Activated CD4-positive, alpha-beta memory T cell treated with anti-CD3 and anti-CD28 coated beads for 36 hours (primary cell): ENCODE results near the gene BCLAF1. TPM values are rescaled to one million over a fixed set of nuclear protein-coding genes. Genes with fewer than 3 reads are reported as not detected.
"Not testable (repeated sequence)": the region's sequence is repeated elsewhere in the genome, so short reads cannot be mapped to it uniquely, and the experiment has no call there.

Experiments
- CTCF ChIA-PET: fragments of 350-600 bp; sonication (Branson Sonifier 250); formaldehyde crosslinking; loops from one replicate; lab custom pipeline; 2021; ENCODE audit warnings: antibody characterized with exemption, inconsistent platforms; lab: Charles Lee
- POLR2A ChIA-PET: fragments of 350-600 bp; sonication (Branson Sonifier 250); formaldehyde crosslinking; loops from one replicate; lab custom pipeline; 2021; ENCODE audit warnings: antibody characterized with exemption; lab: Charles Lee
- DNase-seq: peaks from one replicate; pipeline ENCODE4 v3.0.0-alpha.2; 2020
- H3K27ac Mint-ChIP-seq: one replicate; pipeline ENCODE4 v1.8.0; 2021; ENCODE audit warnings: mixed read lengths
- H3K27me3 Mint-ChIP-seq: one replicate; pipeline ENCODE4 v1.8.0; 2021; ENCODE audit warnings: mixed read lengths
- H3K36me3 Mint-ChIP-seq: one replicate; pipeline ENCODE4 v1.8.0; 2021; ENCODE audit warnings: mixed read lengths
- H3K4me1 Mint-ChIP-seq: one replicate; pipeline ENCODE4 v1.8.0; 2021; ENCODE audit warnings: low read depth, mixed read lengths
- H3K4me3 Mint-ChIP-seq: one replicate; pipeline ENCODE4 v1.8.0; 2021; ENCODE audit warnings: mild to moderate bottlenecking, mixed read lengths
- H3K9me3 Mint-ChIP-seq: one replicate; pipeline ENCODE4 v1.8.0; 2021; ENCODE audit warnings: mixed read lengths
- intact Hi-C: fragments of 100-400 bp; cut with micrococcal nuclease; formaldehyde crosslinking; loops from one replicate; pipeline ENCODE4 v1.15.1; 2023
- total RNA-seq, 2 experiments: library from RNA; stranded (reverse); gene quantifications; one replicate each; pipeline ENCODE4 v1.2.3, GENCODE V29; 2021

The BCLAF1 gene
- total RNA-seq, 2 experiments from 2014 or later, result 103 to 107 TPM

- intact Hi-C loops, result no loop called here
- Mint-ChIP-seq H3K27me3 (no peaks in the 10 kb centered on the region), H3K4me3 (no peak overlapping the region), H3K27ac (no peak overlapping the region), H3K9me3 (no peaks in the 10 kb centered on the region), H3K36me3 (peaks cover 48% of the 10 kb centered on the region), H3K4me1 (peaks cover 6% of the 10 kb centered on the region)
- ChIA-PET CTCF (interaction anchor here (0.7 kb wide), 2 partner anchors 13 to 18 kb away, joined by 3 to 4 read pairs; no protein-coding TSS in a partner anchor), POLR2A (no interaction called here)
- no peak for DNase-seq
These were observed 45.5 kb downstream of the BCLAF1 start for GRCh38 chr6:136244061-136244616.

GRCh38 chr6:136236466-136237293 is 53.0 kb downstream of the BCLAF1 start:
- ChIA-PET POLR2A (interaction anchor here (1.2 kb wide), 1 partner anchor 14 kb away, joined by 5 read pairs; no protein-coding TSS in a partner anchor), CTCF (interaction anchor here (1.2 to 1.5 kb wide), 3 partner anchors 10 to 81 kb away, joined by 3 to 10 read pairs (median 3); no protein-coding TSS in a partner anchor)
- intact Hi-C loops, result no loop called here
- H3K27ac Mint-ChIP-seq, result no peak overlapping the region
- H3K27me3 Mint-ChIP-seq, result no peaks in the 10 kb centered on the region
- H3K4me1 Mint-ChIP-seq, result peaks cover 12% of the 10 kb centered on the region
- peaks cover 44% of the 10 kb centered on the region for H3K36me3 Mint-ChIP-seq
- no peaks in the 10 kb centered on the region for H3K9me3 Mint-ChIP-seq
- no peak for DNase-seq
- no peak overlapping the region for H3K4me3 Mint-ChIP-seq

- Mint-ChIP-seq H3K4me3 (no peak overlapping the region), H3K4me1 (peaks cover 12% of the 10 kb centered on the region), H3K27me3 (no peaks in the 10 kb centered on the region), H3K27ac (no peak overlapping the region), H3K9me3 (no peaks in the 10 kb centered on the region), H3K36me3 (peaks cover 46% of the 10 kb centered on the region)
- CTCF ChIA-PET, result interaction anchor here (1.5 kb wide), 1 partner anchor 9 kb away, joined by 5 read pairs; no protein-coding TSS in a partner anchor
- POLR2A ChIA-PET, result no interaction called here
- DNase-seq, result no peak
- intact Hi-C loops, result no loop called here
These were observed 54.4 kb downstream of the BCLAF1 start for GRCh38 chr6:136235233-136235564.

GRCh38 chr6:136232701-136233100 is 56.9 kb downstream of the BCLAF1 start:
- POLR2A ChIA-PET, result no interaction called here
- CTCF ChIA-PET, result no interaction called here
- no peaks in the 10 kb centered on the region for H3K9me3 Mint-ChIP-seq

GRCh38 chr6:136230219-136230853 is 59.3 kb downstream of the BCLAF1 start:
- Mint-ChIP-seq H3K27ac (no peak overlapping the region), H3K4me3 (no peak overlapping the region), H3K4me1 (peaks cover 4% of the 10 kb centered on the region), H3K36me3 (peaks cover 18% of the 10 kb centered on the region), H3K9me3 (peaks cover 3% of the 10 kb centered on the region), H3K27me3 (no peaks in the 10 kb centered on the region)
- intact Hi-C loops, result no loop called here
- POLR2A ChIA-PET, result no interaction called here
- DNase-seq, result no peak
- CTCF ChIA-PET, result interaction anchor here (1.2 kb wide), 1 partner anchor 14 kb away, joined by 3 read pairs; no protein-coding TSS in a partner anchor

More at GRCh38 chr6:136232701-136233100, 56.9 kb downstream of the BCLAF1 start:
- DNase-seq, result no peak
- peaks cover 12% of the 10 kb centered on the region for H3K4me1 Mint-ChIP-seq
- H3K27ac Mint-ChIP-seq, result no peak overlapping the region
- intact Hi-C loops, result no loop called here
- no peaks in the 10 kb centered on the region for H3K27me3 Mint-ChIP-seq
- peaks cover 32% of the 10 kb centered on the region for H3K36me3 Mint-ChIP-seq
- no peak overlapping the region for H3K4me3 Mint-ChIP-seq

- ChIA-PET CTCF (interaction anchor here (1.2 to 1.4 kb wide), 2 partner anchors 693 to 695 kb away, joined by 3 read pairs; no protein-coding TSS in a partner anchor), POLR2A (no interaction called here)
- H3K36me3 Mint-ChIP-seq, result peaks cover 11% of the 10 kb centered on the region
- H3K4me3 Mint-ChIP-seq, result no peak overlapping the region
- peaks cover 4% of the 10 kb centered on the region for H3K4me1 Mint-ChIP-seq
- peaks cover 6% of the 10 kb centered on the region for H3K9me3 Mint-ChIP-seq
- H3K27me3 Mint-ChIP-seq, result no peaks in the 10 kb centered on the region
- H3K27ac Mint-ChIP-seq, result no peak overlapping the region
- intact Hi-C loops, result loop anchor here (5.0 kb wide), 1 partner anchor 322 kb away; no protein-coding TSS in a partner anchor
- no peak for DNase-seq
These were observed 60.8 kb downstream of the BCLAF1 start for GRCh38 chr6:136228814-136229213.

- peaks cover 8% of the 10 kb centered on the region for H3K36me3 Mint-ChIP-seq
- intact Hi-C loops, result loop anchor here (1.0 to 5.0 kb wide), 6 partner anchors 90 to 776 kb away; no protein-coding TSS in a partner anchor
- peaks cover 6% of the 10 kb centered on the region for H3K9me3 Mint-ChIP-seq
- DNase-seq, result no peak
- H3K4me1 Mint-ChIP-seq, result peaks cover 4% of the 10 kb centered on the region
- CTCF ChIA-PET, result interaction anchor here (0.6 to 2.5 kb wide), 49 partner anchors 8 to 1092 kb away, joined by 3 to 40 read pairs (median 4); partner anchors contain the start of genes AHI1 and BCLAF1
- POLR2A ChIA-PET, result interaction anchor here (1.0 kb wide), 1 partner anchor 61 kb away, joined by 3 read pairs; no protein-coding TSS in a partner anchor
- no peak overlapping the region for H3K27ac Mint-ChIP-seq
- H3K4me3 Mint-ChIP-seq, result no peak overlapping the region
- no peaks in the 10 kb centered on the region for H3K27me3 Mint-ChIP-seq
These were observed 62.8 kb downstream of the BCLAF1 start for GRCh38 chr6:136226674-136227377.

- Mint-ChIP-seq H3K4me3 (no peak overlapping the region), H3K27ac (no peak overlapping the region), H3K27me3 (no peaks in the 10 kb centered on the region), H3K9me3 (peaks cover 6% of the 10 kb centered on the region), H3K36me3 (peaks cover 8% of the 10 kb centered on the region), H3K4me1 (peaks cover 4% of the 10 kb centered on the region)
- DNase-seq, result peak; percentile 59
- ChIA-PET CTCF (interaction anchor here (0.6 to 2.5 kb wide), 53 partner anchors 8 to 779 kb away, joined by 3 to 40 read pairs (median 4); partner anchors contain the start of genes AHI1 and BCLAF1), POLR2A (interaction anchor here (1.0 kb wide), 1 partner anchor 62 kb away, joined by 3 read pairs; no protein-coding TSS in a partner anchor)
- intact Hi-C loops, result loop anchor here (1.0 to 5.0 kb wide), 6 partner anchors 91 to 775 kb away; no protein-coding TSS in a partner anchor
These were observed 63.5 kb downstream of the BCLAF1 start for GRCh38 chr6:136226027-136226673.

GRCh38 chr6:136225496-136225895 is 64.2 kb downstream of the BCLAF1 start:
- H3K4me3 Mint-ChIP-seq, result no peak overlapping the region
- peaks cover 3% of the 10 kb centered on the region for H3K36me3 Mint-ChIP-seq
- ChIA-PET CTCF (interaction anchor here (0.6 to 2.5 kb wide), 29 partner anchors 9 to 779 kb away, joined by 3 to 40 read pairs (median 5); partner anchors contain the start of gene BCLAF1), POLR2A (no interaction called here)
- peaks cover 4% of the 10 kb centered on the region for H3K4me1 Mint-ChIP-seq
- intact Hi-C loops, result loop anchor here (5.0 kb wide), 1 partner anchor 318 kb away; no protein-coding TSS in a partner anchor
- H3K27me3 Mint-ChIP-seq, result no peaks in the 10 kb centered on the region
- no peak overlapping the region for H3K27ac Mint-ChIP-seq
- DNase-seq, result peak; percentile 29
- H3K9me3 Mint-ChIP-seq, result peaks cover 6% of the 10 kb centered on the region

GRCh38 chr6:136224974-136225373 is 64.7 kb downstream of the BCLAF1 start:
- H3K9me3 Mint-ChIP-seq, H3K27ac Mint-ChIP-seq, H3K36me3 Mint-ChIP-seq, DNase-seq, POLR2A ChIA-PET, H3K27me3 Mint-ChIP-seq, H3K4me3 Mint-ChIP-seq, H3K4me1 Mint-ChIP-seq, CTCF ChIA-PET: not testable (repeated sequence)
- intact Hi-C loops, result loop anchor here (5.0 kb wide), 1 partner anchor 318 kb away; no protein-coding TSS in a partner anchor
